OCI-LY3 (cell line): ENCODE results near the gene KRT80.

ENCODE experiments used
- H2AFZ ChIP-seq: fragments of 200-600, 300-600 bp; shearing (Covaris generic); 2 replicates; pipeline ENCODE4 v1.6.0; 2014; ENCODE audit warnings: antibody characterized with exemption, low read depth, low read length
- H3K27ac ChIP-seq: fragments of 200-600, 300-600 bp; sonication (generic); 2 replicates; pipeline ENCODE4 v1.5.1; 2014; ENCODE audit warnings: mild to moderate bottlenecking, low read length, moderate library complexity, mixed read lengths
- H3K27me3 ChIP-seq: fragments of 200-600, 300-600 bp; sonication (generic); 2 replicates; pipeline ENCODE4 v1.6.1; 2014; ENCODE audit warnings: low read depth, low read length, mixed read lengths
- H3K36me3 ChIP-seq: fragments of 200-600, 300-600 bp; sonication (generic); replicated peaks from 2 replicates; pipeline ENCODE3; 2014; ENCODE audit warnings: low read depth, low read length, mixed read lengths
- H3K4me1 ChIP-seq: fragments of 300-600, 200-600 bp; sonication (generic); 2 replicates; pipeline ENCODE4 v1.6.1; 2014; ENCODE audit warnings: low read length, mixed read lengths
- H3K4me2 ChIP-seq: fragments of 200-600, 300-600 bp; sonication (generic); 2 replicates; pipeline ENCODE4 v1.6.1; 2014; ENCODE audit warnings: low read length, mixed read lengths
- H3K4me3 ChIP-seq: fragments of 300-600, 200-600 bp; sonication (generic); 2 replicates; pipeline ENCODE4 v1.5.1; 2014; ENCODE audit warnings: antibody characterized with exemption, mild to moderate bottlenecking, low read length, moderate library complexity
- H3K79me2 ChIP-seq: fragments of 300-600, 200-600 bp; shearing (Covaris generic); 2 replicates; pipeline ENCODE4 v1.6.1; 2014; ENCODE audit warnings: mild to moderate bottlenecking, low read length, mixed read lengths
- H3K9ac ChIP-seq: fragments of 300-600, 200-600 bp; shearing (Covaris generic); 2 replicates; pipeline ENCODE4 v1.6.0; 2014; ENCODE audit warnings: mild to moderate bottlenecking, low read length, moderate library complexity
- H3K9me3 ChIP-seq: fragments of 200-600, 300-600 bp; shearing (Covaris generic); 2 replicates; pipeline ENCODE4 v1.6.1; 2014; ENCODE audit warnings: low read length, mixed read lengths; ENCODE audit not compliant: insufficient read depth
- H4K20me1 ChIP-seq: fragments of 200-600, 300-600 bp; sonication (generic); 2 replicates; pipeline ENCODE4 v1.6.1; 2016; ENCODE audit warnings: low read length, mixed read lengths; ENCODE audit not compliant: insufficient read depth
- EZH2phosphoT487 ChIP-seq: fragments of 200-600 bp; shearing (Covaris generic); IDR thresholded peaks from 2 replicates; pipeline ENCODE4 v1.6.1; 2018; ENCODE audit warnings: antibody characterized with exemption, mixed run types, low read depth
- TF ChIP-seq, protein P1 (sequence below): fragments of 200-600, 300-600 bp; sonication (generic); IDR thresholded peaks from 2 replicates; pipeline ENCODE4 v1.5.1; 2014; ENCODE audit warnings: antibody characterized with exemption, low read length, low read depth

Gene KRT80

DNA sequence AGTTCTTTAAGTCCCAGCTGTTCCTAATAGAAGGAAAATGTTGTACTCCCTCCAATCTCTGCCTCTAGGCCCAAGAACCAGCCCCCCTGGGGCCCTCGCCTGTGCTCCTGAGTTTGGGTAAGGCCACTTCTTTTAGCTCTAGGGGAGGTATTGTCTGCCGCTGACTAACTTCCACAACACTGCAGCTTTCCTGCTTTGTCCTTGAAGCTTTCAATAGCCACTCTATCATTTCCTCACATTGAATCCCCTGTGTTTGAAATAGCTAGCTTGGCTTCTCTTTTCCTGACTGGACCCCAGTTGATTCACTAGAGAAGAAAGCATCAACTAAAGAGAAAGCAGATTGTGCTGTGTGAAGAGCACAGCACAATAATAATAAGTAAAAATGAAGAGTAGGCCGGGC lies 28.8 kb downstream of the KRT80 start:
- H2AFZ ChIP-seq, result no peak overlapping the region
- TF ChIP-seq, protein P1, sequence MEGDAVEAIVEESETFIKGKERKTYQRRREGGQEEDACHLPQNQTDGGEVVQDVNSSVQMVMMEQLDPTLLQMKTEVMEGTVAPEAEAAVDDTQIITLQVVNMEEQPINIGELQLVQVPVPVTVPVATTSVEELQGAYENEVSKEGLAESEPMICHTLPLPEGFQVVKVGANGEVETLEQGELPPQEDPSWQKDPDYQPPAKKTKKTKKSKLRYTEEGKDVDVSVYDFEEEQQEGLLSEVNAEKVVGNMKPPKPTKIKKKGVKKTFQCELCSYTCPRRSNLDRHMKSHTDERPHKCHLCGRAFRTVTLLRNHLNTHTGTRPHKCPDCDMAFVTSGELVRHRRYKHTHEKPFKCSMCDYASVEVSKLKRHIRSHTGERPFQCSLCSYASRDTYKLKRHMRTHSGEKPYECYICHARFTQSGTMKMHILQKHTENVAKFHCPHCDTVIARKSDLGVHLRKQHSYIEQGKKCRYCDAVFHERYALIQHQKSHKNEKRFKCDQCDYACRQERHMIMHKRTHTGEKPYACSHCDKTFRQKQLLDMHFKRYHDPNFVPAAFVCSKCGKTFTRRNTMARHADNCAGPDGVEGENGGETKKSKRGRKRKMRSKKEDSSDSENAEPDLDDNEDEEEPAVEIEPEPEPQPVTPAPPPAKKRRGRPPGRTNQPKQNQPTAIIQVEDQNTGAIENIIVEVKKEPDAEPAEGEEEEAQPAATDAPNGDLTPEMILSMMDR, result no peak
- TF ChIP-seq EZH2phosphoT487, result no peak
- no peak overlapping the region for H3K9ac ChIP-seq
- peaks cover 8% of the 10 kb centered on the region for H3K4me1 ChIP-seq
- H3K4me2 ChIP-seq, result no peak overlapping the region
- H3K36me3 ChIP-seq, result no peaks in the 10 kb centered on the region
- no peak overlapping the region for H3K27ac ChIP-seq
- H3K79me2 ChIP-seq, result no peaks in the 10 kb centered on the region
- no peak overlapping the region for H3K4me3 ChIP-seq
- no peaks in the 10 kb centered on the region for H4K20me1 ChIP-seq
- H3K9me3 ChIP-seq, result no peaks in the 10 kb centered on the region
- peaks cover 7% of the 10 kb centered on the region; the same call in 1 of the 2 replicates for H3K27me3 ChIP-seq

DNA sequence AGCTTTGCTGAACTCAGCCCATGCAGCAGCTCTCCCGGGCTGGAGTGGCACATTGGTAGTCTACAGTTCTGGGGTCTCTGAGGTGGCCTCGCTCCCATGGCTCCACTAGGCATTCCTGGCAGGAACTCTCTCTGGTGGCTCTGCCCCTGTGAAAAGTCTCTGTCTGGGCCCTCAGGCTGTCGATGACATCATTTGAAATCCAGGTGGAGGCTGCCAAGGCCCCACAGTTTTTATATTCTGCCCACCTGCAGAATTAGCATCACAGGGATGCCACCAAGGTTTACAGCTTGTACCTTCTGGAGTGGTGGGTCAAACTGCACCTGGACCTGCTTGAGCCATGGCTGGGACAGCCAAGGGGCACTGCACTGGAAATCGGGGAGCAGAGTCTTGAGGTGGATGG lies 31.6 kb downstream of the KRT80 start:
- Histone ChIP-seq H3K9me3 (no peaks in the 10 kb centered on the region), H3K79me2 (no peaks in the 10 kb centered on the region), H3K9ac (no peak overlapping the region), H3K4me1 (no peaks in the 10 kb centered on the region), H3K4me2 (no peak overlapping the region), H4K20me1 (no peaks in the 10 kb centered on the region), H3K36me3 (no peaks in the 10 kb centered on the region), H3K27me3 (peaks cover 7% of the 10 kb centered on the region; the same call in 1 of the 2 replicates), H3K27ac (no peak overlapping the region), H2AFZ (no peak overlapping the region), H3K4me3 (no peak overlapping the region)
- TF ChIP-seq, protein P1, result no peak
- TF ChIP-seq EZH2phosphoT487, result no peak

DNA sequence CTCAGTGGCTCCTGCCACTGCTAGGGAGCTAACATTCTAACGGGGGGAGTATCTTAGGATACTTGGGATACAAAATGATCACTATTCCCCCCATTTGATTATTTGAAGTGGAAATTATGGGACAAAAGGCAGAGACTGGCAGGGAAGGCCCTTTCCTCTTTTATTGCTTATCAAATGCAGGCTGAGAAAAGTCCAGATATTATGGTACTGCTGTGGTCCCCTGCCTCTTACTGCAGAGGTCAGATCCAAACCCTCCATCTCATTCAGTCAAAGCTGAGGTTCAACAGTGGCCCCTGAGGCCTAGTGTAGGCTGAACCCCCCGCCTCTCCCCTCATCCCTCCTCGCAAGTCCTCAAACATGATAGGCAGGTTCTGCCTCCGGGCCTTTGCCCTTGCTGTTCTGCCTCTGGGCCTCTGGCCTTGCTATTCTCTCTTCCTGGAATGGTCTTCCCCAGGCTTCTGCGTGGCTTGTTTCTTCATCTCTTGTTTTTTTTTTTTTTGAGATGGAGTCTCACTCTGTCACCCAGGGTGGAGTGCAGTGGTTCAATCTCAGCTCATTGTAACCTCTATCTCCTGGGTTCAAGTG lies 34.2 kb downstream of the KRT80 start:
- no peak overlapping the region for H2AFZ ChIP-seq
- no peaks in the 10 kb centered on the region for H3K36me3 ChIP-seq
- H3K27ac ChIP-seq, result no peak overlapping the region
- no peaks in the 10 kb centered on the region for H3K4me1 ChIP-seq
- H3K27me3 ChIP-seq, result peaks cover 7% of the 10 kb centered on the region; the same call in 1 of the 2 replicates
- H3K9ac ChIP-seq, result no peak overlapping the region
- no peaks in the 10 kb centered on the region for H4K20me1 ChIP-seq
- no peaks in the 10 kb centered on the region for H3K79me2 ChIP-seq
- H3K4me2 ChIP-seq, result no peak overlapping the region
- TF ChIP-seq, protein P1, result no peak
- no peak for TF ChIP-seq EZH2phosphoT487
- H3K4me3 ChIP-seq, result no peak overlapping the region
- no peaks in the 10 kb centered on the region for H3K9me3 ChIP-seq

DNA sequence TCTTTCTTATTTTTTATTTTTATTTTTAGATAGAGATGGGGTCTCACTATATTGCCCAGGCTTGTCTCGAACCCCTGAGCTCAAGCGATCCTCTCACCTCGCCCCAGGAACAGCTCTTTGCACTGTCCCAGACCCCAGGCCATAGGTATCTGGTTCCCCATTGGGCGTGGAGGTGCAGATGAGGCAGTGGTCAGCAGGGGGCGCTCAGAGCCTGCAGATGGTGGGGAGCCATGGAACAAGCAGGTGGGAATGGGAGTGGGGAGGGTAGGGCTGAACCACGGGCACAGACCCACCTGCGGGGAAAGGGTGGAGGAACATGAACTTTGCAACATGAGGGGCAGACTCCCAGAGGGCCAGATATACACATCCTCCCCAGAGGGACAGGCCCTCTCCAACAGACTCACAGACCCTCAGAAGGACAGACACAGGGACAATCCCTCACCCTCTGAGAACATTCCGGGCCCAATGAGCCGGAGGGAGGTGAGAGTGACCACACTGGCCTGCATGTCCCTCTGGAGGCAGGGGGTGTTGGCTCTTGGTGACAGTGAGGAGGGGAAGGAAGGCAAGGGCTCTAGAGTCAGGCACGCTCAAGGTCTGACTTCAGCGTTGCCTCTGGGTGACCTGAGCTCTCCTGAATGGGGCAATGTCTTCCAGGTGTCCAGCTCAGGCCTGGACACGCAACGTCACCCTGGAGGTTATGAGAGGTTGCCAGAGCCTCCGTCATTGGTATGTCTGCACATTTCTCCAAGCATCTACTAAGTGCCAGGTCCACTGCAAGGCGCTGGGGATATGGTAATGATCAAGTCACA lies 34.9 kb downstream of the KRT80 start:
- Histone ChIP-seq H3K27me3 (peaks cover 7% of the 10 kb centered on the region; the same call in 1 of the 2 replicates), H2AFZ (no peak overlapping the region), H3K4me3 (no peak overlapping the region), H3K27ac (no peak overlapping the region), H4K20me1 (no peaks in the 10 kb centered on the region), H3K4me1 (no peaks in the 10 kb centered on the region), H3K4me2 (no peak overlapping the region), H3K79me2 (no peaks in the 10 kb centered on the region), H3K9ac (no peak overlapping the region), H3K9me3 (no peaks in the 10 kb centered on the region), H3K36me3 (no peaks in the 10 kb centered on the region)
- TF ChIP-seq, protein P1, result peak; percentile 98
- no peak for TF ChIP-seq EZH2phosphoT487
